Activated B cell treated with CpG ODN at 0.5 μM for 24 hours (primary cell): Measurements from ENCODE around the gene ZNF784. TPM values are rescaled to one million over a fixed set of nuclear protein-coding genes. Genes with fewer than 3 reads are reported as not detected.

ENCODE experiments used
- ATAC-seq: fragments of 200-7000 bp; cut with Tn5 transposase; one replicate; pipeline ENCODE4 v1.10.0; 2021; ENCODE audit warnings: low read depth, mild to moderate bottlenecking, moderate library complexity
- CTCF ChIA-PET: fragments of 350-600 bp; sonication (Branson Sonifier 250); formaldehyde crosslinking; loops from one replicate; lab custom pipeline; 2021; ENCODE audit warnings: antibody characterized with exemption; lab: Charles Lee
- POLR2A ChIA-PET: fragments of 350-600 bp; sonication (Branson Sonifier 250); formaldehyde crosslinking; loops from one replicate; lab custom pipeline; 2021; ENCODE audit warnings: antibody characterized with exemption; lab: Charles Lee
- DNase-seq: peaks from one replicate; pipeline ENCODE4 v3.0.0; 2022
- H3K27ac Mint-ChIP-seq: one replicate; pipeline ENCODE4 v1.8.0; 2020; ENCODE audit warnings: mixed read lengths
- H3K27me3 Mint-ChIP-seq: one replicate; pipeline ENCODE4 v1.8.0; 2021; ENCODE audit warnings: mixed read lengths
- H3K36me3 Mint-ChIP-seq: one replicate; pipeline ENCODE4 v1.8.0; 2021; ENCODE audit warnings: low read depth, mixed read lengths
- H3K4me1 Mint-ChIP-seq: one replicate; pipeline ENCODE4 v1.8.0; 2021; ENCODE audit warnings: mixed read lengths
- H3K4me3 Mint-ChIP-seq: one replicate; pipeline ENCODE4 v1.8.0; 2020; ENCODE audit warnings: mild to moderate bottlenecking, mixed read lengths
- H3K9me3 Mint-ChIP-seq: one replicate; pipeline ENCODE4 v1.8.0; 2020; ENCODE audit warnings: mixed read lengths
- CTCF ChIP-seq: fragments of 200-600 bp; IDR thresholded peaks from one replicate; pipeline ENCODE4 v1.8.0; 2022; ENCODE audit warnings: antibody characterized with exemption, mild to moderate bottlenecking
- intact Hi-C: fragments of 100-400 bp; cut with micrococcal nuclease; formaldehyde crosslinking; loops from one replicate; pipeline ENCODE4 v1.15.1; 2024
- total RNA-seq: library from RNA; stranded (reverse); gene quantifications from 2 replicates; pipeline ENCODE4 v1.2.3, GENCODE V29; 2022

The ZNF784 gene
- total RNA-seq, 1 donor from 2014 or later, result 8.9 TPM

- Mint-ChIP-seq H3K27me3 (no peaks in the 10 kb centered on the region), H3K9me3 (no peaks in the 10 kb centered on the region), H3K4me3 (no peak overlapping the region), H3K36me3 (peaks cover 14% of the 10 kb centered on the region), H3K4me1 (peaks cover 17% of the 10 kb centered on the region), H3K27ac (peak overlapping the region; percentile 97)
- no peak for ATAC-seq
- intact Hi-C loops, result no loop called here
- CTCF ChIA-PET, result interaction anchor here (1.8 kb wide), 1 partner anchor 8 kb away, joined by 4 read pairs; no protein-coding TSS in a partner anchor
- POLR2A ChIA-PET, result interaction anchor here (0.5 to 4.0 kb wide), 7 partner anchors 11 to 147 kb away, joined by 3 to 53 read pairs (median 18); partner anchors contain the start of genes CCDC106, FIZ1, U2AF2 and ZNF524
- no peak for TF ChIP-seq CTCF
- no peak for DNase-seq
Measured at GRCh38 chr19:55623561-55623960, 805 bp downstream of the ZNF784 start.

- no peak for TF ChIP-seq CTCF
- no peaks in the 10 kb centered on the region for H3K27me3 Mint-ChIP-seq
- ATAC-seq (no peak), DNase-seq (no peak)
- H3K4me1 Mint-ChIP-seq, result peaks cover 17% of the 10 kb centered on the region
- H3K9me3 Mint-ChIP-seq, result no peaks in the 10 kb centered on the region
- POLR2A ChIA-PET, result interaction anchor here (0.5 to 4.0 kb wide), 7 partner anchors 11 to 146 kb away, joined by 3 to 53 read pairs (median 8); partner anchors contain the start of genes CCDC106, FIZ1, ZNF524 and ZNF865
- CTCF ChIA-PET, result interaction anchor here (1.8 kb wide), 1 partner anchor 8 kb away, joined by 4 read pairs; no protein-coding TSS in a partner anchor
- no peak overlapping the region for H3K4me3 Mint-ChIP-seq
- intact Hi-C loops, result no loop called here
- H3K27ac Mint-ChIP-seq, result no peak overlapping the region
- H3K36me3 Mint-ChIP-seq, result peaks cover 14% of the 10 kb centered on the region
Measured at GRCh38 chr19:55623130-55623529, 1.2 kb downstream of the ZNF784 start.

- Mint-ChIP-seq H3K27ac (no peak overlapping the region), H3K9me3 (no peaks in the 10 kb centered on the region), H3K36me3 (peaks cover 18% of the 10 kb centered on the region), H3K4me3 (no peak overlapping the region), H3K27me3 (no peaks in the 10 kb centered on the region), H3K4me1 (peaks cover 17% of the 10 kb centered on the region)
- ChIA-PET CTCF (interaction anchor here (1.8 kb wide), 1 partner anchor 9 kb away, joined by 4 read pairs; no protein-coding TSS in a partner anchor), POLR2A (interaction anchor here (0.5 to 1.0 kb wide), 5 partner anchors 12 to 34 kb away, joined by 3 to 8 read pairs (median 3); partner anchors contain the start of genes FIZ1 and ZNF865)
- intact Hi-C loops, result no loop called here
- no peak for ATAC-seq
- no peak for DNase-seq
- no peak for TF ChIP-seq CTCF
Measured at GRCh38 chr19:55622242-55622969, 2.0 kb downstream of the ZNF784 start.

GRCh38 chr19:55621673-55622231 is 2.6 kb downstream of the ZNF784 start:
- DNase-seq (no peak), ATAC-seq (no peak)
- Mint-ChIP-seq H3K27ac (no peak overlapping the region), H3K4me1 (peaks cover 17% of the 10 kb centered on the region), H3K36me3 (peaks cover 22% of the 10 kb centered on the region), H3K27me3 (no peaks in the 10 kb centered on the region), H3K9me3 (no peaks in the 10 kb centered on the region), H3K4me3 (no peak overlapping the region)
- CTCF ChIA-PET, result interaction anchor here (1.8 kb wide), 1 partner anchor 10 kb away, joined by 4 read pairs; no protein-coding TSS in a partner anchor
- POLR2A ChIA-PET, result interaction anchor here (0.5 to 0.6 kb wide), 2 partner anchors 17 to 35 kb away, joined by 3 to 4 read pairs; no protein-coding TSS in a partner anchor
- no peak for TF ChIP-seq CTCF
- intact Hi-C loops, result no loop called here
